ENCODE results near the gene RACK1. TPM values are rescaled to one million over a fixed set of nuclear protein-coding genes. Genes with fewer than 3 reads are reported as not detected.

RACK1 gene
- total RNA-seq, 1 experiment from 2014 or later: 2,552 TPM

- Histone ChIP-seq H2BK5ac (ENCODE audit: insufficient read length, low read length) (no peak overlapping the region), H3K27ac (ENCODE audit: insufficient read length, low read depth, low read length) (no peak overlapping the region), H3K79me1 (ENCODE audit: insufficient read depth, low read depth, low read length, poor library complexity, severe bottlenecking) (no peaks in the 10 kb centered on the region), H2AFZ (ENCODE audit: low read length) (no peak overlapping the region), H4K91ac (ENCODE audit: insufficient read length, low read depth, low read length) (no peak overlapping the region), H3K4me2 (ENCODE audit: insufficient read depth, insufficient read length, low read length) (no peak overlapping the region), H2BK12ac (ENCODE audit: insufficient read length, low read depth, low read length) (no peak overlapping the region), H2AK5ac (ENCODE audit: insufficient read length, low read length) (no peak overlapping the region), H3K18ac (ENCODE audit: insufficient read length, low read depth, low read length) (no peak overlapping the region), H2BK120ac (ENCODE audit: low read depth, low read length, poor library complexity, severe bottlenecking) (no peak overlapping the region), H3K27me3 (ENCODE audit: insufficient read depth, low read length) (peaks cover 7% of the 10 kb centered on the region), H4K20me1 (ENCODE audit: control insufficient read depth, insufficient read depth, insufficient read length) (no peaks in the 10 kb centered on the region), H2BK20ac (ENCODE audit: low read depth, low read length, poor library complexity, severe bottlenecking) (no peak overlapping the region), H3K9me3 (ENCODE audit: control insufficient read depth, low read depth, low read length) (no peaks in the 10 kb centered on the region), H2BK15ac (ENCODE audit: low read depth, low read length) (no peak overlapping the region), H3K79me2 (ENCODE audit: insufficient read depth, low read length) (no peaks in the 10 kb centered on the region), H4K8ac (replicated peaks; ENCODE audit: insufficient read length, low read depth, low read length) (no peak overlapping the region), H4K5ac (ENCODE audit: insufficient read length, low read depth, low read length) (no peak overlapping the region), H3K14ac (ENCODE audit: insufficient read depth, low read length) (no peak overlapping the region), H3K56ac (ENCODE audit: insufficient read length, low read depth, low read length) (no peak overlapping the region), H3K4me1 (ENCODE audit: insufficient read depth, low read length) (peaks cover 10% of the 10 kb centered on the region; the same call in 1 of the 2 replicates), H3K9ac (ENCODE audit: extremely low read depth, insufficient read length, low read length) (no peak overlapping the region), H3T11ph (ENCODE audit: low read length) (no peak overlapping the region), H3K23me2 (ENCODE audit: insufficient read length, low read depth, low read length, poor library complexity, severe bottlenecking) (peaks cover 11% of the 10 kb centered on the region), H3K23ac (ENCODE audit: insufficient read length, low read depth, low read length) (no peak overlapping the region), H3K4ac (ENCODE audit: low read depth, low read length) (no peak overlapping the region)
- no CpG with 5 or more reads among the region's 45 CpGs for WGBS (ENCODE audit: extremely low coverage, insufficient read length, low lambda C conversion rate)
- H3K4me3 Mint-ChIP-seq: no peak overlapping the region
- H3K27ac Mint-ChIP-seq: no peak overlapping the region
- no peaks in the 10 kb centered on the region for H3K9me3 Mint-ChIP-seq
- no peak for DNase-seq
- peaks cover 33 to 42% of the 10 kb centered on the region in 2 experiments for H3K4me1 Mint-ChIP-seq
- H3K36me3 Mint-ChIP-seq (ENCODE audit: insufficient read depth in 1 of 3, low read depth in 3 of 3): peaks cover 0 to 2% (median 0%) of the 10 kb centered on the region in 3 experiments; a peak in 2 of 7 replicates
- no peak for TF ChIP-seq CTCF (conservative IDR thresholded peaks at IDR 0.05)
- peaks cover 72% of the 10 kb centered on the region for H3K27me3 Mint-ChIP-seq (ENCODE audit: low read depth)
Measured at GRCh38 chr5:181195249-181195761, 48.4 kb downstream of the RACK1 start.

Data from H9 (cell line).